Skeletal muscle satellite cell (primary cell): ENCODE results near the gene ZNF692.
A peak's percentile ranks its signal among the peaks of the same experiment; 100 is the strongest.

Experiments
- H3K27me3 ChIP-seq: 2 replicates; pipeline ENCODE4 v1.7.0; 2013; ENCODE audit warnings: low read length; ENCODE audit not compliant: control insufficient read depth, insufficient read depth
- H3K36me3 ChIP-seq: 2 replicates; pipeline ENCODE4 v1.7.0; 2013; ENCODE audit warnings: mild to moderate bottlenecking, control low read depth, low read length; ENCODE audit not compliant: insufficient read depth
- H3K4me1 ChIP-seq: 2 replicates; pipeline ENCODE4 v1.7.0; 2013; ENCODE audit warnings: low read length; ENCODE audit not compliant: control insufficient read depth, insufficient read depth
- H3K4me2 ChIP-seq: 2 replicates; pipeline ENCODE4 v1.7.0; 2013; ENCODE audit warnings: mild to moderate bottlenecking, low read length
- H3K4me3 ChIP-seq: 2 replicates; pipeline ENCODE4 v1.7.0; 2013; ENCODE audit warnings: low read length
- H3K9ac ChIP-seq: 2 replicates; pipeline ENCODE4 v1.7.0; 2013; ENCODE audit warnings: mild to moderate bottlenecking, low read depth, low read length, moderate library complexity
- H3K9me3 ChIP-seq: replicated peaks from 2 replicates; pipeline ENCODE4 v1.7.0; 2013; ENCODE audit warnings: mild to moderate bottlenecking, control low read depth, low read length

The ZNF692 gene

DNA sequence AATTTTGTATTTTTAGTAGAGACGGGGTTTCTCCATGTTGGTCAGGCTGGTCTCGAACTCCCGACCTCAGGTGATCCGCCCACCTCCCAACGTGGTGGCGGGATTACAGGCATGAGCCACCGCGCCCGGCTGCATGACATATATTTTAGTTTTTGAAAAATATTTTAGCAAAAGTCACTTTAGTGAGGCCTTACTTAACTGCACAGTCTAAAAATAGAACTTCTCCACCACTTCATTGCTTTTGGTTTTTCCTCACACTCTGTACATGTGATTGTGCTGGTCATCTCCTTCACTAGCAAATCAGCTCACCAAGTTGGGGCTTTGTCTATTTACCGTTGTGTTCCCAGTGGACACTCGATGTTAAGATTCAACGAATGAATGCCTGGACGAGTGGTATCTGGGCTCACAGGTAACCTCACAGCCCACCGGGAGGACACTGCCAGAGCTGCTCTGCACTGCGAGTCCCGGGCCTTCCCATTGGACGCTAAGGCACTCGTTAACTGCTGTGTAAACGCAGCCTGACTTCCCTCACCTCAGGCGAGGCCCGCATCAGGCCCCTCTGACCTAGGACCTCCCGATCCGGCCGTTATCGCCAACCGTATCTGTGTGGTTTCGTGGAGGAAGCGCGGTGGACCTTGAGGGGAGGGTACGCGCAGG lies 14.0 kb upstream of the ZNF692 start:
- Histone ChIP-seq H3K27me3 (no peaks in the 10 kb centered on the region), H3K4me3 (peak overlapping the region; percentile 80), H3K36me3 (no peaks in the 10 kb centered on the region), H3K4me2 (peak overlapping the region; percentile 90), H3K9ac (peak overlapping the region; percentile 88), H3K9me3 (no peaks in the 10 kb centered on the region), H3K4me1 (no peaks in the 10 kb centered on the region)

- H3K4me3 ChIP-seq: peak overlapping the region; percentile 80
- H3K36me3 ChIP-seq: no peaks in the 10 kb centered on the region
These were observed 13.0 kb upstream of the ZNF692 start for GRCh38 chr1:248871837-248872401.

GRCh38 chr1:248862998-248863881 lies 4.4 kb upstream of the ZNF692 start:
- H3K4me2 ChIP-seq: peak overlapping the region; percentile 93
- peaks cover 21% of the 10 kb centered on the region for H3K4me1 ChIP-seq
- H3K36me3 ChIP-seq: no peaks in the 10 kb centered on the region
- H3K9me3 ChIP-seq: no peaks in the 10 kb centered on the region
- peak overlapping the region; percentile 51 for H3K9ac ChIP-seq
- H3K4me3 ChIP-seq: peak overlapping the region; percentile 75
- no peaks in the 10 kb centered on the region for H3K27me3 ChIP-seq

More at GRCh38 chr1:248871837-248872401, 13.0 kb upstream of the ZNF692 start:
- H3K4me1 ChIP-seq: no peaks in the 10 kb centered on the region
- peak overlapping the region; percentile 90 for H3K4me2 ChIP-seq
- no peaks in the 10 kb centered on the region for H3K9me3 ChIP-seq
- H3K27me3 ChIP-seq: no peaks in the 10 kb centered on the region
- peak overlapping the region; percentile 88 for H3K9ac ChIP-seq

DNA sequence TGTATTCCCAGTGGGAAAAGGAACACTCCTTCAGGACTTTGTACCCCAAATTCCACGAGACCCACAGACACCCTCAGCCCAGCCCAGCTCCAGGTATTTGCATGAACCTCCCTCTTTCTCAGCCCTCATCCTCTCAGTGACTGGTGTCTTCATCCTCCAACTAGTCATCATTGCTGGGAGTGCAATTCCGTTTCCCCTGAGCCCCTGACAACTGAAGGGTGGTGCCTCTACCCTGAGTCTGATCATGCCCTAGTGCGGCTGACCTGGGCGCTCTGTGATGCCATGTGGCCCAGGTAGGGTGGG lies 3.8 kb upstream of the ZNF692 start:
- Histone ChIP-seq H3K4me3 (peak overlapping the region; percentile 75), H3K27me3 (no peaks in the 10 kb centered on the region), H3K4me2 (peak overlapping the region; percentile 93), H3K36me3 (no peaks in the 10 kb centered on the region), H3K9ac (peak overlapping the region; percentile 51), H3K9me3 (no peaks in the 10 kb centered on the region), H3K4me1 (peaks cover 26% of the 10 kb centered on the region)

DNA sequence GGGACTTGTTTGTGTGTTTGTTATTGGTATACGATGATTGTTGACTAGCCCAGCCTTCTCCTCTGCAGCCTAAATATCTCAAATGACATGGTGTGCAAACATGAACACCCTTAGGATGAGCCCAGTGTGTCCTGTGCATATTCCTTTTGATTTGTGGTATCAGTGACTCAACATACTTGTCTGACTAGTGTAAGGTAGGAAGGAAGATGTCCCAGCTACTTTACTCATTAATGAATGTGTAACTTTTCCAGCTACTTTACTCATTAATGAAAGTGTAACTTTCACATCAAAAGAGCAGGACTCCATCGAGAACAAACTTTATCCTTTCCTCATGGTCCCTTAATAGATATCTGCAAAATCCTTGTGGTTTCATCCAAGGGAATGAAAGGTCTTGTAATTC lies 2.7 kb upstream of the ZNF692 start:
- Histone ChIP-seq H3K4me2 (no peak overlapping the region), H3K36me3 (no peaks in the 10 kb centered on the region), H3K4me1 (peaks cover 33% of the 10 kb centered on the region), H3K27me3 (no peaks in the 10 kb centered on the region), H3K9ac (no peak overlapping the region), H3K4me3 (no peak overlapping the region), H3K9me3 (no peaks in the 10 kb centered on the region)

GRCh38 chr1:248860007-248860406 lies 1.1 kb upstream of the ZNF692 start:
- Histone ChIP-seq H3K4me2 (peak overlapping the region; percentile 96), H3K4me1 (peaks cover 33% of the 10 kb centered on the region), H3K9ac (no peak overlapping the region), H3K36me3 (peaks cover 9% of the 10 kb centered on the region), H3K27me3 (no peaks in the 10 kb centered on the region), H3K9me3 (no peaks in the 10 kb centered on the region), H3K4me3 (no peak overlapping the region)

DNA sequence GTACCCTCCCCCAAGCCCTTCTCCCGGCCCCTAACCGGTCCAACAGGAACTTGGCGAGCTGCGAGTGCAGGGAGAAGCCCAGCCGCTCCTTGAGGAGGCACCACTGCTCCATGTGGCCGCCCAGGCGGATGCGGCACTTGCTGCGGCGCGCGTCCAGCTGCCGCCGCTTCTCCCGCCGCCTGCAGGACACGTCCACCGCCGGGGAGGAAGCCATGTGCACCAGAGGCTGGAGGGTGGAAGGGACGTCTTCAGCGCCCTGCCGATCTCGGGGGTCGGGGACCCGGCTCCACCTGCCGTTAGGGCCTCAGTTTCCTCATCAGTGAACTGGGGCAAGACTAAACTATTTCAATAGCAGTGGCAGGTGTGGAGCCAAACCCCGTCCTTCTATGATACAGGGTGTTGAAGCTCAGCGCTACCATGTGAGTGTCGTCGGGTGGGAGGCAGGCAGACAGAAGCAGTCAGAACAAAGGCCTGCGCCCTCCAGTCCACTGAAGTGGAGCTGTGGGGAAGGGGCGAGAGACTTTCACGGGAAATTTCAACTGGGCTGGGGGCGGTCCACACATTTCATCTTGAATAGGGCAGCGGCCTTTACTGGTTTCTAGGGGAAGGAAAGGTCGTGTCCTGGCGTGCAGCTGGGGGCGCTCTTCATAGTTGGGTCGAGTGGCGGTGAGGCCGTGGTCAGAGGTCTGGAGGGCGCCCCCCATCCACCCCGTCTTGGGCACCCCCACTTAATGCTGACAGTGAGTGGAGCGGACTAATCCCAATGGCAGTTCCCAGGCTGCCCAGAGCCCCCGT lies 592 bp downstream of the ZNF692 start:
- Histone ChIP-seq H3K4me3 (peak overlapping the region; percentile 88), H3K9ac (peak overlapping the region; percentile 89), H3K4me1 (peaks cover 28% of the 10 kb centered on the region)

DNA sequence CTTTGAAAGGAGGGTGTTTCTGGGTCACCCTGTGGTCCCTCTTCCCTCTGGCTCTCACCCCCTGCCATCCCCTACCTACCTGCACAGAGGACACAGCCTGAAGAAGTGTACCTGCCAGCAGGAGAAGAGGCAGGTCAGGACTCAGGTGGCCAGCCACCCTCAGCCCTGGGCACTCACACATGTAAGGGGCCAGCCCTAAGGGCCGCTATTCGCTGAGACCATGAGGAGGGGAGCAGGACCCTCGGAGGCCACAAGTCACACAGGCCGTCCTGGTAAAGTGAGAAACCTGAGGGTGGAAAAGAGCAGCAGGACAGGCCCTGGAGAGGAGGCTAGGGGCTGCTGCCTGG lies 1.2 kb downstream of the ZNF692 start:
- peaks cover 27% of the 10 kb centered on the region for H3K36me3 ChIP-seq
- no peaks in the 10 kb centered on the region for H3K9me3 ChIP-seq
- H3K4me1 ChIP-seq: peaks cover 22% of the 10 kb centered on the region
- peak overlapping the region; percentile 96 for H3K4me2 ChIP-seq
- no peaks in the 10 kb centered on the region for H3K27me3 ChIP-seq
- H3K4me3 ChIP-seq: peak overlapping the region; percentile 88
- H3K9ac ChIP-seq: peak overlapping the region; percentile 89

More for the DNA sequence above, 592 bp downstream of the ZNF692 start:
- Histone ChIP-seq H3K27me3 (no peaks in the 10 kb centered on the region), H3K36me3 (peaks cover 25% of the 10 kb centered on the region), H3K4me2 (peak overlapping the region; percentile 96), H3K9me3 (no peaks in the 10 kb centered on the region)

DNA sequence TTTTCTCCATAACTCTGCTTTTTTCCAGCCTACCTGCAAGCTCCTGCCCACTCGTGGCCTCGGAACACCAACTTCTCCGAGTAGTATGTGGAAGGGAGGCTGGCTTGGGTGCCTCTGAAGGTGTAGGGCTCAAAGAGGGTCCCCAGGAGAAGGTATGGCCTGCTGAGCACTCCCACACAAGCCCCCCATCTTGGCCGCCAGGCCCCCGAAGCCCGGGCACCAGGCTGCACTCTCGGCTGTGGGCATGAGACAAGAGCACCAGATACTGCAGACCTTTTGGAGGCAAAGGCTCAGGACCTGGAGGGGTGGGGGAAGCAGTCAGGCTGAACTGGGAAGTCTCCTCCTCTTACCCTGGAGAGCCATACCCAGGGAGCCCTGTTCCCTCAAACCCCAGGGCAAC lies 1.7 kb downstream of the ZNF692 start:
- Histone ChIP-seq H3K9me3 (no peaks in the 10 kb centered on the region), H3K9ac (peak overlapping the region; percentile 89), H3K27me3 (no peaks in the 10 kb centered on the region), H3K36me3 (peaks cover 27% of the 10 kb centered on the region), H3K4me2 (peak overlapping the region; percentile 96), H3K4me3 (peak overlapping the region; percentile 88), H3K4me1 (peaks cover 20% of the 10 kb centered on the region)

DNA sequence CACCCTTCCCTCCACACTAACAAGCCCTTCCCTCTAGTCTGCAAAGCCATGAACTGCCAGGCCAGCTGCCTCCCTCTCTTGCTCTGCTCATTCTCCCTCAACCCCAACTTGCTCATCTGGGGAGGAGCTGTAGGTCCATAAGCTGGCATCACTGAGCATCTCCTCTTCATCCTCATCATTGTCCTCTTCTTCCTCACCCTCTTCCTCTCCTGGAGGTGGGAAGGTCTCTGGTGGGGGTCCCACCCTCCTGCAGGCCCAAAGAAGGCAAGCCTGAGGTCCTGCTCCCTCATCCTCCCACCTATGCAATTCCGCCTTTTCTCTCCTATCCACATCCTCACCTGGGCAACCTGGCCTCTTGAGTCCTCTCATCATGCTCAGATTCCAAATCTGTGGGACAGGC lies 2.7 kb downstream of the ZNF692 start:
- no peak overlapping the region for H3K4me2 ChIP-seq
- peaks cover 20% of the 10 kb centered on the region for H3K4me1 ChIP-seq

GRCh38 chr1:248855580-248855979 lies 3.3 kb downstream of the ZNF692 start:
- no peak overlapping the region for H3K9ac ChIP-seq
- no peak overlapping the region for H3K4me2 ChIP-seq
- no peaks in the 10 kb centered on the region for H3K9me3 ChIP-seq
- H3K4me1 ChIP-seq: peaks cover 20% of the 10 kb centered on the region
- no peaks in the 10 kb centered on the region for H3K27me3 ChIP-seq
- no peak overlapping the region for H3K4me3 ChIP-seq
- H3K36me3 ChIP-seq: peaks cover 37% of the 10 kb centered on the region

More for the DNA sequence above, 2.7 kb downstream of the ZNF692 start:
- Histone ChIP-seq H3K36me3 (peaks cover 33% of the 10 kb centered on the region), H3K4me3 (no peak overlapping the region), H3K27me3 (no peaks in the 10 kb centered on the region), H3K9ac (no peak overlapping the region), H3K9me3 (no peaks in the 10 kb centered on the region)
